HG02870 (cell line): ENCODE data around the gene COPB2.
A peak's percentile ranks its signal among the peaks of the same experiment; 100 is the strongest.
"Not testable (repeated sequence)": the region's sequence is repeated elsewhere in the genome, so short reads cannot be mapped to it uniquely, and the experiment has no call there.

Experiments
- ATAC-seq: cut with Tn5 transposase; IDR thresholded peaks from one replicate; pipeline ENCODE4 v1.9.1; 2021; ENCODE audit warnings: mild to moderate bottlenecking, moderate library complexity; ENCODE audit not compliant: unreplicated experiment

The COPB2 gene

GRCh38 chr3:139380575-139380974, 8.9 kb downstream of the COPB2 start:
- no peak for ATAC-seq

- no peak for ATAC-seq
Measured at GRCh38 chr3:139378587-139379241, 10.7 kb downstream of the COPB2 start.

GRCh38 chr3:139377378-139377777, 12.1 kb downstream of the COPB2 start:
- ATAC-seq, result no peak

- ATAC-seq, result no peak
Measured at GRCh38 chr3:139374099-139374498, 15.3 kb downstream of the COPB2 start.

GRCh38 chr3:139364549-139364948, 24.9 kb downstream of the COPB2 start:
- ATAC-seq, result no peak

GRCh38 chr3:139361276-139361675, 28.2 kb downstream of the COPB2 start:
- no peak for ATAC-seq

- ATAC-seq, result no peak
Measured at GRCh38 chr3:139358841-139359562, 30.4 kb downstream of the COPB2 start.

- ATAC-seq, result peak; percentile 91
Measured at GRCh38 chr3:139357899-139358298, 31.5 kb downstream of the COPB2 start.

- ATAC-seq, result no peak
Measured at GRCh38 chr3:139355891-139356290, 33.6 kb downstream of the COPB2 start.

GRCh38 chr3:139355476-139355875, 34.0 kb downstream of the COPB2 start:
- no peak for ATAC-seq

GRCh38 chr3:139354661-139355060, 34.8 kb downstream of the COPB2 start:
- ATAC-seq, result no peak

- ATAC-seq, result no peak
Measured at GRCh38 chr3:139353920-139354556, 35.4 kb downstream of the COPB2 start.

GRCh38 chr3:139346771-139347170, 42.7 kb downstream of the COPB2 start:
- no peak for ATAC-seq

GRCh38 chr3:139343895-139344856, 45.3 kb downstream of the COPB2 start, which contains the start of gene MRPS22:
TSS of gene MRPS22 (plus strand) at chr3:139344020. CDS start at chr3:139344027, 7 bp downstream.
- ATAC-seq, result peak; percentile 97

- ATAC-seq, result no peak
Measured at GRCh38 chr3:139342054-139342453, 47.4 kb downstream of the COPB2 start.

GRCh38 chr3:139340784-139341183, 48.7 kb downstream of the COPB2 start:
- ATAC-seq, result no peak

GRCh38 chr3:139339219-139339906, 50.1 kb downstream of the COPB2 start:
- ATAC-seq, result no peak

GRCh38 chr3:139338405-139338804, 51.0 kb downstream of the COPB2 start:
- no peak for ATAC-seq

- not testable (repeated sequence) for ATAC-seq
Measured at GRCh38 chr3:139334675-139335074, 54.8 kb downstream of the COPB2 start.

- ATAC-seq, result no peak
Measured at GRCh38 chr3:139332092-139332491, 57.4 kb downstream of the COPB2 start.
